ENCODE data around the gene SPATA21.

Gene SPATA21

GRCh38 chr1:16474166-16474800 lies 37.1 kb upstream of the SPATA21 start:
- DNase-seq = no peak
- H3K4me1 Mint-ChIP-seq = no peaks in the 10 kb centered on the region
- TF ChIP-seq CTCF (IDR thresholded peaks at IDR 0.05) = no peak
- no peaks in the 10 kb centered on the region for H3K9me3 Mint-ChIP-seq
- peak overlapping the region; percentile 36 for H3K27ac Mint-ChIP-seq
- H3K27me3 Mint-ChIP-seq (ENCODE audit: low read depth, poor library complexity) = no peaks in the 10 kb centered on the region
- peaks cover 40% of the 10 kb centered on the region for H3K36me3 Mint-ChIP-seq (ENCODE audit: low read depth)
- H3K4me3 Mint-ChIP-seq = no peak overlapping the region

- no peaks in the 10 kb centered on the region for H3K27me3 Mint-ChIP-seq (ENCODE audit: low read depth, poor library complexity)
- H3K36me3 Mint-ChIP-seq (ENCODE audit: low read depth) = peaks cover 66% of the 10 kb centered on the region
- no peak overlapping the region for H3K27ac Mint-ChIP-seq
- no peak overlapping the region for H3K4me3 Mint-ChIP-seq
- TF ChIP-seq CTCF (IDR thresholded peaks at IDR 0.05) = no peak
- no peak for DNase-seq
- H3K4me1 Mint-ChIP-seq = no peaks in the 10 kb centered on the region
- no peaks in the 10 kb centered on the region for H3K9me3 Mint-ChIP-seq
These were observed 31.3 kb upstream of the SPATA21 start for GRCh38 chr1:16468558-16468957.

- Mint-ChIP-seq H3K27ac (no peak overlapping the region), H3K4me3 (no peak overlapping the region), H3K27me3 (ENCODE audit: low read depth, poor library complexity) (no peaks in the 10 kb centered on the region), H3K9me3 (no peaks in the 10 kb centered on the region), H3K36me3 (ENCODE audit: low read depth) (peaks cover 71% of the 10 kb centered on the region), H3K4me1 (no peaks in the 10 kb centered on the region)
- no peak for DNase-seq
- no peak for TF ChIP-seq CTCF (IDR thresholded peaks at IDR 0.05)
These were observed 27.8 kb upstream of the SPATA21 start for GRCh38 chr1:16464917-16465625.

- Mint-ChIP-seq H3K4me3 (no peak overlapping the region), H3K27me3 (ENCODE audit: low read depth, poor library complexity) (no peaks in the 10 kb centered on the region), H3K9me3 (no peaks in the 10 kb centered on the region), H3K4me1 (no peaks in the 10 kb centered on the region), H3K27ac (no peak overlapping the region), H3K36me3 (ENCODE audit: low read depth) (peaks cover 79% of the 10 kb centered on the region)
- no peak for DNase-seq
- TF ChIP-seq CTCF (IDR thresholded peaks at IDR 0.05) = no peak
These were observed 25.6 kb upstream of the SPATA21 start for GRCh38 chr1:16462773-16463330.

- H3K27ac Mint-ChIP-seq = no peak overlapping the region
- no peak for TF ChIP-seq CTCF (IDR thresholded peaks at IDR 0.05)
- H3K4me1 Mint-ChIP-seq = no peaks in the 10 kb centered on the region
- no peaks in the 10 kb centered on the region for H3K27me3 Mint-ChIP-seq (ENCODE audit: low read depth, poor library complexity)
- peaks cover 74% of the 10 kb centered on the region for H3K36me3 Mint-ChIP-seq (ENCODE audit: low read depth)
- H3K4me3 Mint-ChIP-seq = no peak overlapping the region
- DNase-seq = no peak
- H3K9me3 Mint-ChIP-seq = no peaks in the 10 kb centered on the region
These were observed 24.5 kb upstream of the SPATA21 start for GRCh38 chr1:16461681-16462080.
